Transverse colon (tissue), 4 donors: Measurements from ENCODE around the gene TBC1D30.

Experiments
- EP300 ChIP-seq: sonication (generic); formaldehyde crosslinking; IDR thresholded peaks from one replicate; pipeline ENCODE4 v1.6.1; 2017; ENCODE audit warnings: antibody characterized with exemption, low read depth
- POLR2A ChIP-seq: fragments of 450-650 bp; IDR thresholded peaks from one replicate; pipeline ENCODE4 v1.6.1; 2016; ENCODE audit warnings: antibody characterized with exemption, mild to moderate bottlenecking, moderate library complexity
- POLR2AphosphoS5 ChIP-seq, 3 donors: sonication (generic); formaldehyde crosslinking; IDR thresholded peaks; one replicate each; pipeline ENCODE4 v1.6.1; 2016; ENCODE audit warnings: antibody characterized with exemption in 3 of 3
- TF ChIP-seq, protein P1 (sequence below), 5 experiments: fragments of 200-600 bp in 3 of 5; fragments of 450-650 bp in 2 of 5; sonication (generic) in 3 of 5; IDR thresholded peaks; 1 replicate in 2 of 5; 2 replicates in 3 of 5; pipeline ENCODE4 v1.5.1; 2016 to 2017; ENCODE audit warnings: antibody characterized with exemption in 5 of 5, inconsistent platforms in 3 of 5, mild to moderate bottlenecking in 2 of 5, moderate library complexity in 1 of 5

DNA sequence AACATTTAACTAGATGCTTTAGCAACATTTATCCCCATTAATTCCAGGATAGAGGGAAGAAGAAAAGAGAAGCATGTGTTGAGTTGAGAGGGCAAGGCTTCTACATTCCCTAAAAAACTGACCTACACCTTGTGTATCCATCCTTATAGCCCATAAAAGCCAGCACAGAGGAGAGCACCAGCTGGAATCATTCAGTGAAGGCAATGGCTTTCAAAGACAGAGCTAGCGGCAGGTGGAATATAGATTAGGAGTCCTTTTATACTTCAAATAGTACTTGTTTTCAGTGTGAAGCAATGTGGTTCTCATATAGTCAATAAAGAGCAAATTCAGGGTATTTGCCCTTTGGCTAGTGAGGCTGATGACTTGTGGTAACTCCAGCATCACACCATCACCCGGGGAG lies 94.4 kb downstream of the TBC1D30 start:
- TF ChIP-seq, protein P1, sequence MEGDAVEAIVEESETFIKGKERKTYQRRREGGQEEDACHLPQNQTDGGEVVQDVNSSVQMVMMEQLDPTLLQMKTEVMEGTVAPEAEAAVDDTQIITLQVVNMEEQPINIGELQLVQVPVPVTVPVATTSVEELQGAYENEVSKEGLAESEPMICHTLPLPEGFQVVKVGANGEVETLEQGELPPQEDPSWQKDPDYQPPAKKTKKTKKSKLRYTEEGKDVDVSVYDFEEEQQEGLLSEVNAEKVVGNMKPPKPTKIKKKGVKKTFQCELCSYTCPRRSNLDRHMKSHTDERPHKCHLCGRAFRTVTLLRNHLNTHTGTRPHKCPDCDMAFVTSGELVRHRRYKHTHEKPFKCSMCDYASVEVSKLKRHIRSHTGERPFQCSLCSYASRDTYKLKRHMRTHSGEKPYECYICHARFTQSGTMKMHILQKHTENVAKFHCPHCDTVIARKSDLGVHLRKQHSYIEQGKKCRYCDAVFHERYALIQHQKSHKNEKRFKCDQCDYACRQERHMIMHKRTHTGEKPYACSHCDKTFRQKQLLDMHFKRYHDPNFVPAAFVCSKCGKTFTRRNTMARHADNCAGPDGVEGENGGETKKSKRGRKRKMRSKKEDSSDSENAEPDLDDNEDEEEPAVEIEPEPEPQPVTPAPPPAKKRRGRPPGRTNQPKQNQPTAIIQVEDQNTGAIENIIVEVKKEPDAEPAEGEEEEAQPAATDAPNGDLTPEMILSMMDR (IDR thresholded peaks at IDR 0.05): no peak
- TF ChIP-seq EP300: no peak
- no peak for TF ChIP-seq POLR2A
- no peak for TF ChIP-seq POLR2AphosphoS5 (IDR thresholded peaks at IDR 0.05)
